Spleen (tissue), 11 donors: ENCODE results near the gene JPH4. TPM values are rescaled to one million over a fixed set of nuclear protein-coding genes. Genes with fewer than 3 reads are reported as not detected.
"Not testable (repeated sequence)": the region's sequence is repeated elsewhere in the genome, so short reads cannot be mapped to it uniquely, and the experiment has no call there.

Source experiments
- DNase-seq: peaks from one replicate; pipeline ENCODE4 v3.0.0-alpha.2; 2020
- H3K27ac ChIP-seq, 8 donors: fragments of 200-600 bp; sonication (generic) in 7 of 8; 1 replicate in 4 of 8; 2 replicates in 4 of 8; pipeline versions ENCODE4 v1.5.0 to v1.8.0; 2016 to 2021; ENCODE audit warnings: inconsistent platforms in 4 of 8, mild to moderate bottlenecking in 4 of 8, moderate library complexity in 1 of 8
- H3K27me3 ChIP-seq, 7 donors: fragments of 200-600 bp; sonication (generic) in 6 of 7; replicated peaks in 1 of 7; 1 replicate in 4 of 7; 2 replicates in 3 of 7; pipeline versions ENCODE4 v1.5.0 to v1.8.0; 2016 to 2021; ENCODE audit warnings: inconsistent platforms in 3 of 7, mild to moderate bottlenecking in 1 of 7
- H3K36me3 ChIP-seq, 6 donors: fragments of 200-600 bp; sonication (generic) in 5 of 6; 1 replicate in 4 of 6; 2 replicates in 2 of 6; pipeline versions ENCODE4 v1.5.0 to v1.8.0; 2016 to 2021; ENCODE audit warnings: inconsistent platforms in 2 of 6
- H3K4me1 ChIP-seq, 6 donors: fragments of 200-600 bp; sonication (generic) in 5 of 6; 1 replicate in 3 of 6; 2 replicates in 3 of 6; pipeline versions ENCODE4 v1.5.0 to v1.8.0; 2016 to 2021; ENCODE audit warnings: inconsistent platforms in 3 of 6
- H3K4me3 ChIP-seq, 8 donors: fragments of 200-600 bp; sonication (generic) in 7 of 8; 1 replicate in 4 of 8; 2 replicates in 4 of 8; pipeline versions ENCODE4 v1.5.0 to v1.8.0; 2016 to 2021; ENCODE audit warnings: inconsistent platforms in 4 of 8, mild to moderate bottlenecking in 4 of 8, moderate library complexity in 2 of 8
- H3K9me3 ChIP-seq, 8 donors: fragments of 200-600 bp; sonication (generic) in 7 of 8; 1 replicate in 4 of 8; 2 replicates in 4 of 8; pipeline versions ENCODE4 v1.5.0 to v1.8.0; 2016 to 2021; ENCODE audit warnings: inconsistent platforms in 4 of 8
- CTCF ChIP-seq, 11 experiments: fragments of 200-600 bp in 7 of 11; fragments of 450-650 bp in 4 of 11; sonication (generic) in 4 of 11; IDR thresholded peaks in 8 of 11; conservative IDR thresholded peaks in 3 of 11; 1 replicate in 7 of 11; 2 replicates in 4 of 11; pipeline versions ENCODE4 v1.4.0 to v1.8.0; 2016 to 2021; ENCODE audit warnings: antibody characterized with exemption in 11 of 11, inconsistent platforms in 4 of 11, mild to moderate bottlenecking in 1 of 11
- POLR2A ChIP-seq, 3 donors: fragments of 450-650 bp; IDR thresholded peaks; one replicate each; pipeline ENCODE4 v1.5.1; 2017; ENCODE audit warnings: antibody characterized with exemption in 3 of 3, mild to moderate bottlenecking in 1 of 3
- POLR2AphosphoS5 ChIP-seq, 3 donors: sonication (generic); formaldehyde crosslinking; IDR thresholded peaks; one replicate each; pipeline ENCODE4 v1.5.1; 2017; ENCODE audit warnings: antibody characterized with exemption in 3 of 3
- WGBS, 5 donors: extraction: QIAGEN DNeasy Blood & Tissue Kit in 3 of 5; methylation state at CpG; one replicate each; pipeline versions ENCODE4 v1.1.5 to v1.1.7; 2013 to 2018; 5-methylcytosine and 5-hydroxymethylcytosine counted together
- intact Hi-C: fragments of 100-400 bp; cut with DNase I; formaldehyde crosslinking; loops from one replicate; pipeline ENCODE4 v1.15.0; 2023; ENCODE audit warnings: low total_unique reads
- polyA plus RNA-seq, 3 donors: library from polyadenylated mRNA; stranded (reverse); fragments of 200-250 nt; gene quantifications; one replicate each; pipeline ENCODE4 v1.2.1, GENCODE V29; 2013
- total RNA-seq, 7 donors: library from RNA; depleted of rRNA in 3 of 7; stranded (reverse); fragments of >200 nt in 3 of 7; fragmentation: NEBNext Ultra II Directional in 4 of 7; extraction: Animal tissue kit (Norgen Biotek cat#: 25700) in 4 of 7; gene quantifications; one replicate each; pipeline versions ENCODE4 v1.1.0 to v1.2.1, GENCODE V29; 2016 to 2021
- donor health status: healthy with polysubstance abuse.
- donor health status: DM: no; HTN: no; CAD: no; lungs with moderate emphysema.
- donor health status: DM: no; HTN: no; CAD: no.
- donor health status: Bipolar disorder and iron deficiency.
- donor health status: healthy.
- donor health status: DM: no; HTN: no; CAD: no.
- donor health status: DM: yes; HTN: yes; CAD: no.

Gene JPH4
- total and polyA plus RNA-seq, 10 donors: 0.70 to 17.3 (median 3.8) TPM

- Histone ChIP-seq H3K4me3 (no peak overlapping the region), H3K9me3 (peaks cover 0 to 12% (median 8%) of the 10 kb centered on the region in 8 donors), H3K36me3 (no peaks in the 10 kb centered on the region), H3K4me1 (no peaks in the 10 kb centered on the region), H3K27me3 (no peaks in the 10 kb centered on the region), H3K27ac (no peak overlapping the region)
- 96 to 100% (median 100%) methylated on average over 1 of the region's 1 CpG for WGBS, 5 donors
- TF ChIP-seq POLR2AphosphoS5 (IDR thresholded peaks at IDR 0.05) (no peak), POLR2A (IDR thresholded peaks at IDR 0.05) (no peak), CTCF (IDR thresholded peaks at IDR 0.05 in 8 of 11, conservative IDR thresholded peaks at IDR 0.05 in 3 of 11) (no peak)
- intact Hi-C loops: no loop called here
- no peak for DNase-seq
These were observed 22.2 kb upstream of the JPH4 start for GRCh38 chr14:23600806-23601205.

DNA sequence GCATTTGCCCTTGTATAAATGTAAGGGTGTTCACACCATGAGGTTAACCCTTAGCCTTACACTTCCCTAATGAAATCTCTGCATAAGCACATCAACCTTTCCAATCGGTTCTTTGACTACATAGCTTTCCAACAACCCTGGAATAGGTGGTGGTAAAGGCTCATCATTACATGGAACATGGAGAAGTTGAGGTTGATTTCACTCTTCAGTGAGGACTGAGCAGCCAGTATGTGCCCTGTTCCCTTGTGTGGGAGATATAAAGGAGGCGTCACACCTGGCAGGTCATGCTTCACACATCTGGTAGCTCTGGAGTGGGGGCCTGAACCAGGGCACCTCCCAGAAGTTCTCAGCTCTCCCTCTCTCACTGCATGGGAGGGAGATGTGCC, 21.7 kb upstream of the JPH4 start:
- no peak for DNase-seq
- H3K4me3 ChIP-seq: no peak overlapping the region
- no peaks in the 10 kb centered on the region for H3K36me3 ChIP-seq
- intact Hi-C loops: no loop called here
- H3K27ac ChIP-seq: no peak overlapping the region
- H3K27me3 ChIP-seq: no peaks in the 10 kb centered on the region
- TF ChIP-seq POLR2A (IDR thresholded peaks at IDR 0.05): no peak
- no peak for TF ChIP-seq CTCF (IDR thresholded peaks at IDR 0.05 in 8 of 11, conservative IDR thresholded peaks at IDR 0.05 in 3 of 11)
- TF ChIP-seq POLR2AphosphoS5 (IDR thresholded peaks at IDR 0.05): no peak
- no peaks in the 10 kb centered on the region for H3K4me1 ChIP-seq
- peaks cover 0 to 12% (median 8%) of the 10 kb centered on the region in 8 donors for H3K9me3 ChIP-seq
- 37 to 93% (median 87%) methylated on average over 2 of the region's 2 CpGs for WGBS, 5 donors

DNA sequence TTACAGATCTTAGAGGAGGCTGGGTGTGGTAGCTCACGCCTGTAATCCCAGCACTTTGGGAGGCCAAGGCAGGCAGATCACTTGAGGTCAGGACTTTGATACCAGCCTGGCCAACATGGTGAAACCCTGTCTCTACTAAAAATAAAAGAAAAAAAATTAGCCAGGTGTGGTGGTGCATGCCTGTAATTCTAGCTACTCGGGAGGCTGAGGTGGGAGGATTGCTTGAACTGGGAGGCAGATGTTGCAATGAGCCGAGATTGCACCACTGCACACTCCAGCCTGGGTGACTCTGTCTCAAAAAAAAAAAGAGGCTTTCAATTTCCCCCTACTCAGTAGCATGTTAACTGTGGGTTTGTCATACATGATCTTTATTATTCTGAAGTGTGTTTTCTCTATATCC, 15.6 kb upstream of the JPH4 start:
- not testable (repeated sequence) for H3K4me1 ChIP-seq, H3K4me3 ChIP-seq
- 70 to 85% (median 78%) methylated on average over 3 of the region's 3 CpGs for WGBS, 5 donors

GRCh38 chr14:23590198-23590597, 11.6 kb upstream of the JPH4 start:
- intact Hi-C loops: no loop called here
- no peak overlapping the region for H3K27ac ChIP-seq
- no peak overlapping the region for H3K4me3 ChIP-seq
- H3K36me3 ChIP-seq: no peaks in the 10 kb centered on the region
- no peak for DNase-seq
- no peaks in the 10 kb centered on the region for H3K9me3 ChIP-seq
- 82 to 94% (median 89%) methylated on average over 4 of the region's 4 CpGs for WGBS, 5 donors
- H3K4me1 ChIP-seq: peaks cover 6 to 11% (median 9%) of the 10 kb centered on the region in 6 donors
- H3K27me3 ChIP-seq: peaks cover 0 to 12% (median 0%) of the 10 kb centered on the region in 7 donors
- TF ChIP-seq POLR2AphosphoS5 (IDR thresholded peaks at IDR 0.05) (no peak), POLR2A (IDR thresholded peaks at IDR 0.05) (no peak), CTCF (IDR thresholded peaks at IDR 0.05 in 8 of 11, conservative IDR thresholded peaks at IDR 0.05 in 3 of 11) (no peak)

More for the DNA sequence above, 15.6 kb upstream of the JPH4 start:
- H3K27me3 ChIP-seq, H3K36me3 ChIP-seq, H3K9me3 ChIP-seq, intact Hi-C loops, H3K27ac ChIP-seq, DNase-seq: not testable (repeated sequence)

DNA sequence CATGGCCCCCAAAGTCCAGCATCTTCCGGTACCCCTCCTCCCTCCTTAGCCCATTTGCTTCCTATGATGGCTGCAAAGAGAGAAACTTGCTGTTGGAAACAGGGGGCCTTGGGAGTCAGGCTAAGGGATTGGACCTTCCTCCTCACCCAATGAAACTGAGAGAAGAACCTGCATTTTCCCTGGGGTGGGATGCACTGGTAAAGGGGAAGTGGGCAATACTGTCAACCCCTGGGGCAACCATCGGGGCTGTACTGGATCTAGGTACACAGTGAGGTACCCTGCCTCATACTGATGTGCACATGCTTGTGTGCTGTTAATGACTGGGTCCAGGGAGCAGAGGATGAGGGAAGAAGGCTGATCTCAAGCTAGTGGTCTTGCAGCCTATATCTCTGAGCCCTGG, 11.0 kb upstream of the JPH4 start:
- intact Hi-C loops: loop anchor here (5.0 kb wide), 1 partner anchor 338 kb away; no protein-coding TSS in a partner anchor
- H3K9me3 ChIP-seq: no peaks in the 10 kb centered on the region
- 57 to 87% (median 65%) methylated on average over 2 of the region's 2 CpGs for WGBS, 5 donors
- peaks cover 6 to 11% (median 9%) of the 10 kb centered on the region in 6 donors for H3K4me1 ChIP-seq
- peak overlapping the region in 2 of 8 donors; percentile 5 to 8 for H3K27ac ChIP-seq
- no peaks in the 10 kb centered on the region for H3K36me3 ChIP-seq
- TF ChIP-seq POLR2A (IDR thresholded peaks at IDR 0.05): no peak
- no peak for TF ChIP-seq CTCF (IDR thresholded peaks at IDR 0.05 in 8 of 11, conservative IDR thresholded peaks at IDR 0.05 in 3 of 11)
- TF ChIP-seq POLR2AphosphoS5 (IDR thresholded peaks at IDR 0.05): no peak
- no peak for DNase-seq
- H3K4me3 ChIP-seq: no peak overlapping the region
- H3K27me3 ChIP-seq: peaks cover 0 to 15% (median 0%) of the 10 kb centered on the region in 7 donors
